Esophagus muscularis mucosa (tissue), 4 donors: ENCODE data around the gene CXCL5. TPM values are rescaled to one million over a fixed set of nuclear protein-coding genes. Genes with fewer than 3 reads are reported as not detected.
"Not testable (repeated sequence)": the region's sequence is repeated elsewhere in the genome, so short reads cannot be mapped to it uniquely, and the experiment has no call there.

Experiments used
- DNase-seq: peaks from one replicate; pipeline ENCODE4 v3.0.0-alpha.2; 2017; ENCODE audit errors: extremely low spot score
- H3K27ac ChIP-seq, 4 donors: fragments of 200-600 bp; sonication (generic); replicated peaks in 1 of 4; 1 replicate in 3 of 4; 2 replicates in 1 of 4; pipeline ENCODE4 v1.5.1; 2016 to 2019; ENCODE audit warnings: mild to moderate bottlenecking in 1 of 4
- H3K27me3 ChIP-seq, 4 donors: fragments of 200-600 bp; sonication (generic); one replicate each; pipeline versions ENCODE4 v1.5.1 to v1.6.0; 2016 to 2019
- H3K36me3 ChIP-seq, 4 donors: fragments of 200-600 bp; sonication (generic); one replicate each; pipeline ENCODE4 v1.5.1; 2016 to 2019
- H3K4me1 ChIP-seq, 4 donors: fragments of 200-600 bp; sonication (generic); one replicate each; pipeline ENCODE4 v1.5.1; 2016 to 2019
- H3K4me3 ChIP-seq, 4 donors: fragments of 200-600 bp; sonication (generic); 1 replicate in 2 of 4; 2 replicates in 2 of 4; pipeline ENCODE4 v1.5.1; 2016 to 2019; ENCODE audit warnings: mild to moderate bottlenecking in 4 of 4, moderate library complexity in 1 of 4
- H3K9me3 ChIP-seq, 4 donors: fragments of 200-600 bp; sonication (generic); 1 replicate in 3 of 4; 2 replicates in 1 of 4; pipeline ENCODE4 v1.5.1; 2016 to 2019
- EP300 ChIP-seq: sonication (generic); formaldehyde crosslinking; IDR thresholded peaks from one replicate; pipeline ENCODE4 v1.6.1; 2017; ENCODE audit warnings: antibody characterized with exemption
- POLR2A ChIP-seq: fragments of 450-650 bp; IDR thresholded peaks from one replicate; pipeline ENCODE4 v1.6.1; 2017; ENCODE audit warnings: antibody characterized with exemption, moderate library complexity, mild to moderate bottlenecking, low read depth
- POLR2AphosphoS5 ChIP-seq, 2 donors: sonication (generic); formaldehyde crosslinking; IDR thresholded peaks; one replicate each; pipeline ENCODE4 v1.6.1; 2017; ENCODE audit warnings: antibody characterized with exemption in 2 of 2
- WGBS: methylation state at CpG from one replicate; pipeline ENCODE4 v1.1.5; 2018; 5-methylcytosine and 5-hydroxymethylcytosine counted together
- intact Hi-C: fragments of 100-400 bp; cut with DNase I; formaldehyde crosslinking; loops from one replicate; pipeline ENCODE4 v1.15.1; 2023
- total RNA-seq, 4 donors: library from RNA; depleted of rRNA; stranded (reverse); fragments of >200 nt; gene quantifications; one replicate each; pipeline versions ENCODE4 v1.1.0 to v1.2.1, GENCODE V29; 2016
- TF ChIP-seq, protein P1 (sequence below), 3 experiments: fragments of 200-600 bp in 2 of 3; fragments of 450-650 bp in 1 of 3; sonication (generic) in 2 of 3; IDR thresholded peaks; one replicate each; pipeline ENCODE4 v1.5.1; 2017 to 2019; ENCODE audit warnings: antibody characterized with exemption in 3 of 3, mild to moderate bottlenecking in 2 of 3, moderate library complexity in 1 of 3

The CXCL5 gene
- total RNA-seq, 4 donors from 2014 or later: 0.17 TPM; not detected in 3

GRCh38 chr4:73952352-73952751 lies 46.1 kb downstream of the CXCL5 start:
- intact Hi-C loops: no loop called here
- Histone ChIP-seq H3K4me3 (no peak overlapping the region), H3K9me3 (no peaks in the 10 kb centered on the region), H3K27me3 (no peaks in the 10 kb centered on the region), H3K4me1 (no peaks in the 10 kb centered on the region), H3K36me3 (no peaks in the 10 kb centered on the region), H3K27ac (no peak overlapping the region)
- no peak for DNase-seq
- TF ChIP-seq, protein P1, sequence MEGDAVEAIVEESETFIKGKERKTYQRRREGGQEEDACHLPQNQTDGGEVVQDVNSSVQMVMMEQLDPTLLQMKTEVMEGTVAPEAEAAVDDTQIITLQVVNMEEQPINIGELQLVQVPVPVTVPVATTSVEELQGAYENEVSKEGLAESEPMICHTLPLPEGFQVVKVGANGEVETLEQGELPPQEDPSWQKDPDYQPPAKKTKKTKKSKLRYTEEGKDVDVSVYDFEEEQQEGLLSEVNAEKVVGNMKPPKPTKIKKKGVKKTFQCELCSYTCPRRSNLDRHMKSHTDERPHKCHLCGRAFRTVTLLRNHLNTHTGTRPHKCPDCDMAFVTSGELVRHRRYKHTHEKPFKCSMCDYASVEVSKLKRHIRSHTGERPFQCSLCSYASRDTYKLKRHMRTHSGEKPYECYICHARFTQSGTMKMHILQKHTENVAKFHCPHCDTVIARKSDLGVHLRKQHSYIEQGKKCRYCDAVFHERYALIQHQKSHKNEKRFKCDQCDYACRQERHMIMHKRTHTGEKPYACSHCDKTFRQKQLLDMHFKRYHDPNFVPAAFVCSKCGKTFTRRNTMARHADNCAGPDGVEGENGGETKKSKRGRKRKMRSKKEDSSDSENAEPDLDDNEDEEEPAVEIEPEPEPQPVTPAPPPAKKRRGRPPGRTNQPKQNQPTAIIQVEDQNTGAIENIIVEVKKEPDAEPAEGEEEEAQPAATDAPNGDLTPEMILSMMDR (IDR thresholded peaks at IDR 0.05): no peak
- TF ChIP-seq EP300: no peak
- no peak for TF ChIP-seq POLR2AphosphoS5 (IDR thresholded peaks at IDR 0.05)
- TF ChIP-seq POLR2A: no peak
- WGBS: 88% methylated on average over 3 of the region's 3 CpGs

DNA sequence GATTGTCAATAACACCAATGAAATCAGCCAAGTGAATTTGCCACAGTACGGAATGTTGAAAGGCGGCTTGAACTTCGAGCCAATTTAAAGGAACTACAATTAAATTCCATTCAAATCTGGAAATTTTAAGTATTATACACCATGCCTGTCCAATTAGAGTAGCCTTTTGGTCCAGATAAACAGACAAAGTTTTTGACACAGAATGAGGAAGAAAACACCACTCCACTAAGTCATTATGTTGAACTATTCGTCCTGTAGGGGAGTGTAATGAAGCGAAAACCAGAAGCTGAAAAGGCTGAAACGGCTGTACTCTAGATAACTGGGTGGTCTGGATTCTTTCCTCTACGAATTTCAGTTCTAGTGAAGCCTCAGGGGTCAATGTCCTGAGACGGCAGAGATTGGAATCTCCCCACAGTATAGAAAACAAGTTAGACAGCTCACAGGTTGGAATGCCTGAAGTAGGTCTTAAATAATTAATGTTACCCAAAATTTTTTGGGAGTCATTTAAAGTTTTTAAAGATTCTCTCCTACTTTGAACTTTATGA lies 48.0 kb downstream of the CXCL5 start:
- H3K27ac ChIP-seq, DNase-seq, H3K27me3 ChIP-seq, H3K36me3 ChIP-seq, intact Hi-C loops, H3K9me3 ChIP-seq, H3K4me3 ChIP-seq, H3K4me1 ChIP-seq: not testable (repeated sequence)
- 62% methylated on average over 8 of the region's 8 CpGs for WGBS

DNA sequence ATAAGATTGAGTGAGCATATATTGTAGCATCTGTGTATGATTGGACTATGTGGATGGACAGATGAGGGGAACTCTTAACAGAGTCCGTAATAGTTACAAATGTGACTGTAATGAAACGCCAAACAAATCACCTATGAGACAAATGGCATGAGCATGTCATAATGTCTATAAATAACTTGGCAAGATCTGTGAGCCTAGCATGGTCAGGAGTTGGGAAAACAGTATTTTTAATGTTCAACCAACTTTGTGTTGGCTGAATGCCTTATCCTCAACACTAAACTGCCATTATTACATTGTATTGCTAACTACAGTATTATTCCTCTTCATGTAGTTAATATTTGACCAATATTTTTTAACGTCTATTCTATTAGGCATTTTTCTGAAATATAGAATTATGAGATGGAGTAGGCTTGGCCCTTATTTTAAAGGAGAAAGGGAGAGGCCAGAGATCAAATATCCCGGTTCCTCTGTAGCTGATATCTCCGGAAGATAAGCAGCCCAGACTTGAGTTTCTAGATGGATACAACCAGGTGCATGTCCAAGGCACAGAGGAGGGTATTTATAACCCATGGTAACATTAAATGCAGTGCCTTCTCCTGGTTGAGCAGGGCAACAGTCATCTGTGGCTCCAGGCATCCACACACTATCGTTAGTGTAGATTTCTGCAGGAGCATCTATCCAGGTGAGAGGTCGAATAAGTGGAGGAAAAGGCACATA lies 49.3 kb downstream of the CXCL5 start:
- no peak for DNase-seq
- H3K27ac ChIP-seq: no peak overlapping the region
- no peak overlapping the region for H3K4me3 ChIP-seq
- no peak for TF ChIP-seq POLR2A
- TF ChIP-seq, protein P1 (IDR thresholded peaks at IDR 0.05): no peak
- TF ChIP-seq POLR2AphosphoS5 (IDR thresholded peaks at IDR 0.05): no peak
- TF ChIP-seq EP300: no peak
- H3K27me3 ChIP-seq: peaks cover 0 to 20% (median 6%) of the 10 kb centered on the region in 4 donors
- 90% methylated on average over 7 of the region's 7 CpGs for WGBS
- peaks cover 6 to 7% (median 6%) of the 10 kb centered on the region in 4 donors for H3K4me1 ChIP-seq
- H3K36me3 ChIP-seq: no peaks in the 10 kb centered on the region
- intact Hi-C loops: no loop called here
- H3K9me3 ChIP-seq: no peaks in the 10 kb centered on the region

GRCh38 chr4:73948291-73948690 lies 50.2 kb downstream of the CXCL5 start:
- Histone ChIP-seq H3K27ac (no peak overlapping the region), H3K4me3 (no peak overlapping the region), H3K4me1 (peaks cover 7 to 11% (median 10%) of the 10 kb centered on the region in 4 donors), H3K9me3 (no peaks in the 10 kb centered on the region), H3K27me3 (peaks cover 0 to 29% (median 13%) of the 10 kb centered on the region in 4 donors), H3K36me3 (no peaks in the 10 kb centered on the region)
- DNase-seq: no peak
- intact Hi-C loops: no loop called here
- TF ChIP-seq, protein P1 (IDR thresholded peaks at IDR 0.05): no peak
- TF ChIP-seq EP300: no peak
- TF ChIP-seq POLR2A: no peak
- no peak for TF ChIP-seq POLR2AphosphoS5 (IDR thresholded peaks at IDR 0.05)
- 72% methylated on average over 1 of the region's 1 CpG for WGBS

DNA sequence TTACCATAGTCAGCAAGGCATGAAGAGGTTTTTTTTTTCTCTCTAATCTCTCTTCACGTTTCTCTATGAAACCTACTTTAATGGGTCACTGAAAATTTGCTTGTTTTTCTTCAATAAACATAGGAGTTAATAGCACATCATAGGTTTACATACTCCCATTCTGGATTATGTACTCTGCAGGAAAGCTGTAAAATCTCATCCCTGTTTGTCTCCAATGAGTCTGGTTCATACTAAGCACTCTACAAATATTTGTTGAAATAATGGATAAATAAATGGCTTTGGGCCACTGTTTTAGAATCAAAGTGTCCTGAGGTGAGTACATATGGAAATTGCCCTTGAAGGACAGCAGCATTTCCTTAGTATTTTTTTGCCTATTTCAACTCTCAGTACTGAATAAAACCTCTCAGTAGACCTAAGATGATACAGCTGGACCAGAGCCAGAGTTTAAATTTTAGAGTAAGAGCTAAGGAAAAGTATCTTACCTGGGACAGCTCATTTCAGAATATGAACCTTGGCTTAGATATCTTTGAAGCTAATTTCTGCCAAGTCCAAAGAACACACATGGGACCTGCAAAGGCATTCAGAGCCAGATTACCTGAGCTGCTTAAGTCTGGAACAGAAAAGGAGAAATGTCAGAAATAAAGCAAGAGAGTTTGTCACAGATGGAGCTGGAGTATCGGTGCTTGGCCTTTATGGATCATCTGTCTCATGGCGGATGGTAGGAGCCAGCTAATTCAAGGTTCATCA lies 51.1 kb downstream of the CXCL5 start:
- no peak for TF ChIP-seq EP300
- TF ChIP-seq POLR2AphosphoS5 (IDR thresholded peaks at IDR 0.05): no peak
- no peak for TF ChIP-seq POLR2A
- TF ChIP-seq, protein P1 (IDR thresholded peaks at IDR 0.05): no peak
- DNase-seq: no peak
- Histone ChIP-seq H3K36me3 (no peaks in the 10 kb centered on the region), H3K27me3 (peaks cover 0 to 37% (median 15%) of the 10 kb centered on the region in 4 donors), H3K27ac (no peak overlapping the region), H3K9me3 (no peaks in the 10 kb centered on the region), H3K4me1 (peaks cover 7 to 11% (median 10%) of the 10 kb centered on the region in 4 donors), H3K4me3 (no peak overlapping the region)
- 60% methylated on average over 3 of the region's 3 CpGs for WGBS
- intact Hi-C loops: no loop called here
